T-helper 17 cell (primary cell): ENCODE results near the gene EVX1. TPM values are rescaled to one million over a fixed set of nuclear protein-coding genes. Genes with fewer than 3 reads are reported as not detected.

Source experiments
- ATAC-seq: fragments of 150-1000 bp; cut with Tn5 transposase; 2 replicates; pipeline ENCODE4 v1.10.0; 2021; ENCODE audit warnings: mild to moderate bottlenecking, moderate library complexity
- DNase-seq, 3 donors: peaks; one replicate each; pipeline versions ENCODE4 v3.0.0 to v3.0.0-alpha.2; 2020 to 2021
- H3K9me3 ChIP-seq: one replicate; pipeline ENCODE4 v1.7.0; 2013; ENCODE audit warnings: low read length, mild to moderate bottlenecking; ENCODE audit not compliant: control insufficient read depth, poor library complexity, severe bottlenecking
- H3K27ac Mint-ChIP-seq: one replicate; pipeline ENCODE4 v1.8.0; 2022; ENCODE audit warnings: mild to moderate bottlenecking, moderate library complexity, mixed read lengths
- H3K27me3 Mint-ChIP-seq: one replicate; pipeline ENCODE4 v1.8.0; 2022; ENCODE audit warnings: mixed read lengths
- H3K36me3 Mint-ChIP-seq: one replicate; pipeline ENCODE4 v1.8.0; 2022; ENCODE audit warnings: low read depth, mixed read lengths
- H3K4me1 Mint-ChIP-seq: one replicate; pipeline ENCODE4 v1.8.0; 2022; ENCODE audit warnings: mild to moderate bottlenecking, mixed read lengths
- H3K4me3 Mint-ChIP-seq: one replicate; pipeline ENCODE4 v1.8.0; 2022; ENCODE audit warnings: mild to moderate bottlenecking, moderate library complexity, mixed read lengths
- total RNA-seq, 4 donors: library from RNA in 2 of 4; stranded (reverse) in 2 of 4; gene quantifications; one replicate each; pipeline ENCODE4 v1.2.3 and lab custom pipeline; 2022 to 2026

EVX1 gene
- total RNA-seq, 2 donors from 2014 or later, result 0.21 TPM; not detected in 1

DNA sequence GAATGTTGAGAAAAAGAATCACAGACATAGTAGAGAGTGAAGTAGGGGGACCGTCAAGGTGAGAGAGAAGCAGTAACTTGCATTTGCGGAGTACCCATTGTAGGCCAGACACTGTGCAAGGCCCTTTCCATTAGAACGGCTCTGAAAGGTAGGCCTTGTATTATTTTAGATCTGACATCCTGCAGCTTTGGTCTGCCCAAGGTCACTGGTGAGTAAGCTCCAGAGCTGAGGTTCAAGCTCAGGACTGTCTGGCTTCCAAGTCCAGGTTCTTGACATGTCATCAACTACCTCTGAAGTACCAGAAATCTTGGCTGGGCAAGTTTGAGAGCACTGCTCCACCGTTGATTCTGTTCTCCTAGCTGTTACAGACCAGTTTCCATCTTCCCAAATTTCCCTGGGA is 13.2 kb upstream of the EVX1 start:
- DNase-seq, result no peak
- no peak overlapping the region for H3K4me3 Mint-ChIP-seq
- no peak for ATAC-seq
- H3K4me1 Mint-ChIP-seq, result peaks cover 3% of the 10 kb centered on the region
- H3K9me3 ChIP-seq, result no peaks in the 10 kb centered on the region
- H3K36me3 Mint-ChIP-seq, result peaks cover 2% of the 10 kb centered on the region
- H3K27ac Mint-ChIP-seq, result no peak overlapping the region
- H3K27me3 Mint-ChIP-seq, result peaks cover 70% of the 10 kb centered on the region

DNA sequence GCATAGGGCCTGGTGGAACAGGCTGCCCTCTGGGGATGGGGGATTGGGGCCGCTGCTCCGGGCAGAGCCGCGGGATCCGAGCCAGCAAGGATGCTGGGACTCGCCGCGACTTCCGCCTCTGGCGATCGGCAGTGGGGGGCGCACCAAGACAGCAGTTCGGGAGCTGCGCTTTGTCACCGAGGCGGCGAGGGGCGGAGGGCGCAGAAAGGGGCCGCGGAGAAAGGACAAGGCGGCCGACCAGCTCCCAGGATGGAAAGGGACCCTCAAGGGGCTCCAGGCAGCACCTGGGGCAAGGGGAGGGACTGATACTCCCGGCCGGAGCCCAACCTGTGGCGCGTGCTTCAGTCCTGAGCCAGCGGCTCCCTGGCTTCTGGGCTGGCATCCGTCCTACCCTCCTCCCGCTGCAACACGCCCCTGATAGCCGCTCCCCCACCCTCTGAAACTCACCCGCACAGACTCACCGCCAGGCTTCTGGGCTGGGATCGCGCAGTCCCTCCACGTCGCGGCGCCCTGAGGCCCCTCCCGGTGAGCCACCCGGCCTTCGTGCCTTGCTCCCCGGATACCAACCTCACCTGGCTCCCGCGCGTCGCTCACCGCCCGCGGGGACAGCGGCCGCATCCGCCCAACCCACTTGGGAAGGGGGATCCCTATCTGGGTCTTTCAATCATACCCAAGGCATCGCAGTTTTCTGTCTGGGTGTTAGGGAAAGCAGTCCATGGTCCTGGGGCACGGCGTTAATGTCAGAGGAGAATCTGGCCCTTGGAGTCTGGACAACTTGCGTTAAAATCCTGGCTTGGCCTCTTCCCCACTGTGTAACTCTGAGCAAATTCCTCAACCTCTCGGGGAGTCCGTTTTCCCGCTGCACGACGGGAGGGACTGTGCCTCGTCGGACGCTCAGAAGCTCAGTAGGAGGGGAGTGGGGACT is 7.0 kb upstream of the EVX1 start:
- Mint-ChIP-seq H3K27ac (no peak overlapping the region), H3K27me3 (peaks cover 68% of the 10 kb centered on the region), H3K4me1 (peaks cover 4% of the 10 kb centered on the region), H3K36me3 (peaks cover 2% of the 10 kb centered on the region), H3K4me3 (peak overlapping the region; percentile 3)
- no peaks in the 10 kb centered on the region for H3K9me3 ChIP-seq
- DNase-seq, result no peak
- no peak for ATAC-seq

- Mint-ChIP-seq H3K4me3 (no peak overlapping the region), H3K4me1 (peaks cover 16% of the 10 kb centered on the region), H3K27ac (no peak overlapping the region), H3K27me3 (peaks cover 86% of the 10 kb centered on the region), H3K36me3 (peaks cover 2% of the 10 kb centered on the region)
- ATAC-seq (no peak), DNase-seq (no peak)
- no peaks in the 10 kb centered on the region for H3K9me3 ChIP-seq
These were observed 4.8 kb upstream of the EVX1 start for GRCh38 chr7:27237735-27238334.

GRCh38 chr7:27238979-27239386 is 3.6 kb upstream of the EVX1 start:
- Mint-ChIP-seq H3K4me3 (peak overlapping the region; percentile 39), H3K27ac (no peak overlapping the region), H3K36me3 (peaks cover 5% of the 10 kb centered on the region), H3K4me1 (peaks cover 21% of the 10 kb centered on the region), H3K27me3 (peaks cover 85% of the 10 kb centered on the region)
- DNase-seq (no peak), ATAC-seq (no peak)
- H3K9me3 ChIP-seq, result no peaks in the 10 kb centered on the region

GRCh38 chr7:27239387-27240014 is 3.1 kb upstream of the EVX1 start:
- DNase-seq, result no peak
- no peaks in the 10 kb centered on the region for H3K9me3 ChIP-seq
- Mint-ChIP-seq H3K36me3 (peaks cover 3% of the 10 kb centered on the region), H3K27ac (no peak overlapping the region), H3K4me3 (peak overlapping the region; percentile 61), H3K27me3 (peaks cover 85% of the 10 kb centered on the region), H3K4me1 (peaks cover 24% of the 10 kb centered on the region)
- no peak for ATAC-seq

- DNase-seq (no peak), ATAC-seq (no peak)
- Mint-ChIP-seq H3K27ac (no peak overlapping the region), H3K36me3 (peaks cover 3% of the 10 kb centered on the region), H3K27me3 (peaks cover 88% of the 10 kb centered on the region), H3K4me3 (peak overlapping the region; percentile 61), H3K4me1 (peaks cover 28% of the 10 kb centered on the region)
- no peaks in the 10 kb centered on the region for H3K9me3 ChIP-seq
These were observed 2.4 kb upstream of the EVX1 start for GRCh38 chr7:27240015-27240731.

DNA sequence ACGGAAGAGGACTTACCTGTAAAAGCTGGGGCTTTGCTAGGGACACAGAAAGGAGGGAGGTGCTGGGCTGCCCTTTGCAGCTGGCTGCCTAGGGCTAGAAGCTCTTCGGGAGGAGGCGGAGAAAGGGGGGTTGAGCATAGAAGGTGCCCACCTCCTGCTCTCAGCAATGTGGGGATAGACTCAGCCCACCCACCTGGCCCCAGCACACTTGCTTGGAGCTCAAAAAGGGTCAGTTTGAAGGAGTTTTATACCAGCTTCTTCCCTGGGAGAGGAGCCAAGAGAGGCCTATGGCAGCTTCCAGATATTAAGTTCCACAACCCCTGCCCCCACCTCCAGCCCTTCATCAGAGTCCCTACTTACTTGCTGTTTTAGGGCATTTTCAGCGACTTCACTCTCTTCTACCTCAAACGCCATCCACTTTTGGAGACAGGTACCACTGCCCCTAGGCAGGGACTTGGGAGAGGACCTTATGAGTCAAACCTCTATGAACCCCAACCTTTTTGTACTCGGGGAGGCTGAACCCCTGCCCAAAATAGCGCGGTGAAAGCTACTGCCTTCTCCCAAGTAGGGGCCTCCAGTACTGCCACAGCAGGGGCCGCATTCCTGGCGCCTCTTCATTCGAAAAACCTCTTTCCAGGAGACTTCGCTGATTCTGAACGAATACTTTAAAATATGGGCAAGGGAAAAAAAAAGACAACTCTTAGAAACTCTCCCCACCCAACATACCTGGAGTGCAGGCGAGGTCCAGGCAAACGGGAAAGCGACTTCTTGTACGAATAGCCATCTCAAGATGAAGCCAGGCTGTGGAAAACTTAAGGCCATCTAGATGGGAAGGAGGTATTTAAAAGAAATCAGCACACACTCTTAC is 1.2 kb upstream of the EVX1 start:
- peak overlapping the region; percentile 52 for H3K4me3 Mint-ChIP-seq
- DNase-seq (no peak), ATAC-seq (no peak)
- H3K36me3 Mint-ChIP-seq, result peaks cover 3% of the 10 kb centered on the region
- peaks cover 27% of the 10 kb centered on the region for H3K4me1 Mint-ChIP-seq
- H3K27ac Mint-ChIP-seq, result no peak overlapping the region
- H3K27me3 Mint-ChIP-seq, result peaks cover 80% of the 10 kb centered on the region
- no peaks in the 10 kb centered on the region for H3K9me3 ChIP-seq

DNA sequence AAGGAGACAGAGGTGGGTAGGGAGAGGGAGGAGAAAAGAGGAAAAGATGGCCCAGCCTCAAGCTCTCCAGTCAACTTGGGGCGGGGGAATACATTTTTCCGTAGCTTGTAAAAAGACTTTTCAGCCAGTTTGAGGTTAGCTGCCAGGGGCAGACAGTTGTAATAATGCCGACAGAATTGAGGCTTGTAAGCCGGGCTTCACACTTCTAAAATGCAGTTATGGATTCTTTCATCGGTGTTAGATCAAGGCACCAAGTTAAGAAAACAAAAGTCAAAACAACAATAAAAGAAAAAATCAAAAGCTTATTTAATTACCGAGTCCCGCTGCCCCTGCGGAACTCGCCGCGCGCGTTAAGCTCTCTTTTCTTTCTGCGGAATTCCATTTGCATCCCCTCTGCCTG is 448 bp upstream of the EVX1 start:
- no peak overlapping the region for H3K27ac Mint-ChIP-seq
- no peak overlapping the region for H3K4me3 Mint-ChIP-seq
- no peaks in the 10 kb centered on the region for H3K9me3 ChIP-seq
- H3K27me3 Mint-ChIP-seq, result peaks cover 78% of the 10 kb centered on the region
- DNase-seq (no peak), ATAC-seq (no peak)
- H3K36me3 Mint-ChIP-seq, result peaks cover 3% of the 10 kb centered on the region
- peaks cover 26% of the 10 kb centered on the region for H3K4me1 Mint-ChIP-seq

DNA sequence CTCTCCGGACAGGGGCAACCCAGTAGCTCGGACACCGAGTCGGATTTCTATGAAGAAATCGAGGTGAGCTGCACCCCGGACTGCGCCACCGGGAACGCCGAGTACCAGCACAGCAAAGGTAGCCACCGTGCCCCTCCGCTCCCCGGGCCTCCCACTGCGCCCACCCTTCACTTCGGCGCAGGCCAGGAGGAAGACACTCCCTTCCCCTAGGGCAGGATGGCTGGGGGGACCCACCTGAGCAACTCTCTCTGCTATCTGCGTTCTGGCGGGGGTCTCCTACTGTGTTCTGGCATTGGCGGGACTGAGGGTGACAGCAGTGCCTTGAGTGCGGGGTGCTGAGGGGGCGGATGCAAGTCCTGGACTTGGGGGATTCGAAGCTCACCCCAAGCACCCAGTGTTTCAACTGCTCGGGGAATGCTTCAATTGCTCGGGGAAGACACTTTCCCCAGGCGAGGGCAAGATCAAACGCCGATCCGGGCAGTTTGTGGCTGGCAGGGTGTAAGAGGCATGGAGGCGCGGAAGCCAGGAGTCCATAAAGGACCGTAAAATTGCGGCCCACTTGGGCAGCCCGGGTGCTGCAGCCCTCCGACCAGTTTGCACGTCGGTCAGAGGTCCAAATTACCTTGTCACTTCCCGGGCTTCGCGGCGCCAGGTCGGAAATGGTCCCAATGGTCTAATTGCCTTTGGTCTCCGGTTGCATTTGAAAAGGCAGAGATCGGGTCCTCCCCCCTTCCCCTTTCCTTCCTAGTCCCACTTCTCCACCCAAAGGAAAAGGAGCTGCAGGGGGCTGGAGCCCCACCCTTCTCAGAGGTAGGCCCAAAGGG is 950 bp downstream of the EVX1 start:
- Mint-ChIP-seq H3K36me3 (peaks cover 3% of the 10 kb centered on the region), H3K4me3 (peak overlapping the region; percentile 56), H3K4me1 (peaks cover 26% of the 10 kb centered on the region), H3K27ac (no peak overlapping the region), H3K27me3 (peaks cover 78% of the 10 kb centered on the region)
- ATAC-seq (no peak), DNase-seq (no peak)
- H3K9me3 ChIP-seq, result no peaks in the 10 kb centered on the region

- Mint-ChIP-seq H3K4me1 (peaks cover 27% of the 10 kb centered on the region), H3K4me3 (peak overlapping the region; percentile 49), H3K36me3 (peaks cover 3% of the 10 kb centered on the region), H3K27ac (no peak overlapping the region), H3K27me3 (peaks cover 82% of the 10 kb centered on the region)
- no peaks in the 10 kb centered on the region for H3K9me3 ChIP-seq
- no peak for ATAC-seq
- no peak for DNase-seq
These were observed 2.0 kb downstream of the EVX1 start for GRCh38 chr7:27244488-27245123.

DNA sequence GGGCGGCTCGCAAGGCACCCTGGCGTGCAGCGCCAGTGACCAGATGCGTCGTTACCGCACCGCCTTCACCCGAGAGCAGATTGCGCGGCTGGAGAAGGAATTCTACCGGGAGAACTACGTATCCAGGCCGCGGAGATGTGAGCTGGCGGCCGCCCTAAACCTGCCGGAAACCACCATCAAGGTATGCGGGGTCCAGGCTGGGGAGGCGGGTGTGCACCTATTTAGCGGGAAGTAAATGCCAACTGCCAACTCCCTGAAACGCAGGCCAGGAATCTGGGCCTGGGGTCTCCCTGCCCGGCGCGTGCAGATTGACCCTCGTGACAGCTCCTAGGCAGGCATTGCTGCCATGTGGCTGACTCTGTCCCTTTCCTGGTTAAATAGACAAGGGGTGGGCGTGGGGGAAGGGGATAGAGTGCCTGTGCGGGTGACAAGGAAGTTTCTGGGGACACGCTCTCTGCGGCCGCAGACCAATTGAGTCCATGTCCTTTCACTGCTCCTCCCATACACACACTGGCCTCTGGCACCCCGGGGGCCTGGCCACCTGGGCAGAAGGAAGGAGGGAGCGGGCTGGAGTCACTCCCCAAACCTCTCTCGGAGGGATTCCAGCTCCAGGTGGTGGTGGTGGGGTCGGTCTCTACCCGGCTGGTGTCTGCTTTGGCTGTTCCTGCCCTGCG is 2.7 kb downstream of the EVX1 start:
- no peak overlapping the region for H3K27ac Mint-ChIP-seq
- DNase-seq, result no peak
- no peak for ATAC-seq
- H3K27me3 Mint-ChIP-seq, result peaks cover 83% of the 10 kb centered on the region
- peaks cover 29% of the 10 kb centered on the region for H3K4me1 Mint-ChIP-seq
- H3K36me3 Mint-ChIP-seq, result peaks cover 3% of the 10 kb centered on the region
- no peak overlapping the region for H3K4me3 Mint-ChIP-seq
- H3K9me3 ChIP-seq, result no peaks in the 10 kb centered on the region
